BE2C (cell line): Measurements from ENCODE around the gene LCMT1.

Experiments used
- DNase-seq: peaks from one replicate; pipeline ENCODE4 v3.0.0-alpha.2; 2020
- H3K27me3 ChIP-seq: fragments of 250-450 bp; sonication (Bioruptor Pico); 2 replicates; pipeline ENCODE4 v1.5.1; 2020; ENCODE audit warnings: mild to moderate bottlenecking
- H3K36me3 ChIP-seq: fragments of 250-450 bp; sonication (Bioruptor Pico); 2 replicates; pipeline ENCODE4 v1.5.1; 2020; ENCODE audit warnings: mild to moderate bottlenecking
- H3K4me1 ChIP-seq: fragments of 250-450 bp; sonication (Bioruptor Pico); 2 replicates; pipeline ENCODE4 v1.5.1; 2020
- H3K4me3 ChIP-seq: 2 replicates; pipeline ENCODE4 v1.5.1; 2011; ENCODE audit warnings: low read depth, low read length
- H3K9me3 ChIP-seq: fragments of 250-450 bp; sonication (Bioruptor Pico); 2 replicates; pipeline ENCODE4 v1.5.1; 2020
- CTCF ChIP-seq: IDR thresholded peaks from 2 replicates; pipeline ENCODE4 v1.5.1; 2012; ENCODE audit warnings: mild to moderate bottlenecking, low read depth, low read length

The LCMT1 gene

DNA sequence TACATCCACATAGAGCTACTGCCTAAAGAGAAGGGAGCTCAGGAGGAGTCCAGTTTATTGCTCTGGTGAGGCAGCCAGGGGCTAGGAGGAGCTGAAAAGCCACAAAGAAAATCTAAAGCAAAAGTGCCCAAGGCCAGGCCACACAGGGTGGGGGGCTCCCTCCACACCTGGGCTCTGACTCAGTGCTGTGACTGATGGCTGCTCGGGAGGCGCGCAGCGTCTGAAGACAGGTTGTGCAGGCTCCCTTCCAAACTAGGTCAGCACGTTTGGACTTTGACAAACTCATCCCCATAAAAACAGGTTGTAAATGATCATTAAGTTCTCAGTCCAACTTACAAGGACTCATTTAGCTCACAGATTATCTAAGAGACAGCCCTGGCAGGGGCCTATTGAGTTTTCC is 22.2 kb upstream of the LCMT1 start:
- no peak overlapping the region for H3K4me3 ChIP-seq
- no peaks in the 10 kb centered on the region for H3K4me1 ChIP-seq
- DNase-seq, result no peak
- no peaks in the 10 kb centered on the region for H3K36me3 ChIP-seq
- peaks cover 13% of the 10 kb centered on the region for H3K27me3 ChIP-seq
- no peak for TF ChIP-seq CTCF
- H3K9me3 ChIP-seq, result no peaks in the 10 kb centered on the region

DNA sequence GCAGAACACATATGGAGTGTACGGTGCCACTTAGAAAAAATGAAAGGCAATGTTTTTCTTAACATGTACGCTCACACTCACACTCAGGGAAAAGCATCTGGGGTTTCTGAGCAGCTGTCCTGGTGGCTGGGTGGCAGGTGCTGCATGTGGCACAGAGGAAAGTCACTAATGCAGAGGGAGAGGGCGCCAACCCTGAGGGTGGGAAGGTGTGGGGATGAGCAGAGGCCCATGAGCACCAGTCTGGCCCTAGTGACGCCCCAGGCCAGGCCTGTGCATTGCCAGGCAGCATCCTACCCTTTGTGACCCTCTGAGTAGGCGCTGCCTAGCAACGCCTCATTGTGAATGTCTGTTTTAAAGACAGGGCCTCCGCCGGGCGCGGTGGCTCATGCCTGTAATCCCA is 19.1 kb upstream of the LCMT1 start:
- DNase-seq, result peak; percentile 50
- Histone ChIP-seq H3K9me3 (no peaks in the 10 kb centered on the region), H3K27me3 (peaks cover 34% of the 10 kb centered on the region), H3K4me1 (no peaks in the 10 kb centered on the region), H3K36me3 (no peaks in the 10 kb centered on the region), H3K4me3 (no peak overlapping the region)
- TF ChIP-seq CTCF, result no peak

- Histone ChIP-seq H3K4me3 (no peak overlapping the region), H3K27me3 (peaks cover 34% of the 10 kb centered on the region), H3K4me1 (no peaks in the 10 kb centered on the region), H3K9me3 (no peaks in the 10 kb centered on the region), H3K36me3 (no peaks in the 10 kb centered on the region)
- no peak for TF ChIP-seq CTCF
- no peak for DNase-seq
Measured at GRCh38 chr16:25093208-25094061, 18.1 kb upstream of the LCMT1 start.

DNA sequence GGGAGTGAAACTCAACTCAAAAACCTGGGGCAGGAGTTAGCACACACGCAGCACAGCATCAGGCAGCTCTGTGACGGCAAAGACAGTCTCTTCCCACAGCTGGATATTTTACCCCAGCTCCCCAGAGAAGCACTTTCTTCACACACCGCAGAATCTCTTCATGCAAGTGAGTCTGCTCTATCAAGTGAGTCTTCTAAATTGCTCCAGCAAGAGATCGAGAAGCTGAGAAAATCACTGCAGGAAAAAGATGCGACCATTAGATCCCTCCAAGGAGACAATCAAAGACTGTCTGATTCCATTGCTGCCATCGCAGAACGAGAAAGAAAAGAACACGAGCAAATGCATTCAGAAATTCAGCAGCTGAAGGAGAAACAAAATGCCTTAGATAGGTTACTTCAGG is 16.9 kb upstream of the LCMT1 start:
- Histone ChIP-seq H3K4me1 (no peaks in the 10 kb centered on the region), H3K4me3 (no peak overlapping the region), H3K36me3 (no peaks in the 10 kb centered on the region), H3K27me3 (peaks cover 34% of the 10 kb centered on the region), H3K9me3 (no peaks in the 10 kb centered on the region)
- no peak for TF ChIP-seq CTCF
- no peak for DNase-seq

DNA sequence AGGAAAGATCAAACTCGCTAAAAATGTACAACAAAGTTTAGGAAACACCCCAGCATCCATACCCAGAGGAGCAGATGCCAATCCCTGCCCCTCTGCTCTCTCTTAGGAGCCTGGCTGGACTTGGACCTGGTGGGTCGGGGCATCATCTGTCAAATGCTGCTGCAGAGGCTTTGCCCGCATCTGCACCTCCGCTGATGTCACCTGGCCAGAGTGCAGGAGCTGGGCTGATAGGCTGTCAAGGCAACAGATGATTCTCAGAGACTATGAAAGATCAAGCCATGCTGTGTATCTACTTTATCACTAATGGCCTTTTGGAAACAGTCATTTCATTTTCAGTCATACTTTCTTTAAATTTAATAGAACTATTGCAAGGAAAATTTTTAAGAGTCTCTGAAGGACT is 15.9 kb upstream of the LCMT1 start:
- Histone ChIP-seq H3K4me1 (no peaks in the 10 kb centered on the region), H3K9me3 (no peaks in the 10 kb centered on the region), H3K4me3 (no peak overlapping the region), H3K36me3 (no peaks in the 10 kb centered on the region), H3K27me3 (peaks cover 34% of the 10 kb centered on the region)
- DNase-seq, result no peak
- no peak for TF ChIP-seq CTCF

- peaks cover 46% of the 10 kb centered on the region for H3K27me3 ChIP-seq
- H3K9me3 ChIP-seq, result no peaks in the 10 kb centered on the region
- TF ChIP-seq CTCF, result no peak
- no peak for DNase-seq
- no peaks in the 10 kb centered on the region for H3K36me3 ChIP-seq
- no peak overlapping the region for H3K4me3 ChIP-seq
- no peaks in the 10 kb centered on the region for H3K4me1 ChIP-seq
Measured at GRCh38 chr16:25097276-25097975, 14.1 kb upstream of the LCMT1 start.
